Astrocyte of the spinal cord (primary cell): ENCODE data around the gene WDR54.
"Not testable (repeated sequence)": the region's sequence is repeated elsewhere in the genome, so short reads cannot be mapped to it uniquely, and the experiment has no call there.

Source experiments
- DNase-seq: peaks from one replicate; pipeline ENCODE4 v3.0.0; 2011; ENCODE audit warnings: low read depth, low spot score
- H3K4me3 ChIP-seq: 2 replicates; pipeline ENCODE4 v1.5.1; 2011; ENCODE audit warnings: low read depth, mild to moderate bottlenecking, low read length, moderate library complexity
- in situ Hi-C: cut with HindIII; loops from 2 replicates; pipeline ENCODE4 v1.10.0; 2017; ENCODE audit warnings: low sequenced_read_pairs
- TF ChIP-seq, protein P1 (sequence below): IDR thresholded peaks from 2 replicates; pipeline ENCODE4 v1.5.1; 2012; ENCODE audit warnings: low read depth, mild to moderate bottlenecking, low read length, inconsistent platforms

The WDR54 gene

DNA sequence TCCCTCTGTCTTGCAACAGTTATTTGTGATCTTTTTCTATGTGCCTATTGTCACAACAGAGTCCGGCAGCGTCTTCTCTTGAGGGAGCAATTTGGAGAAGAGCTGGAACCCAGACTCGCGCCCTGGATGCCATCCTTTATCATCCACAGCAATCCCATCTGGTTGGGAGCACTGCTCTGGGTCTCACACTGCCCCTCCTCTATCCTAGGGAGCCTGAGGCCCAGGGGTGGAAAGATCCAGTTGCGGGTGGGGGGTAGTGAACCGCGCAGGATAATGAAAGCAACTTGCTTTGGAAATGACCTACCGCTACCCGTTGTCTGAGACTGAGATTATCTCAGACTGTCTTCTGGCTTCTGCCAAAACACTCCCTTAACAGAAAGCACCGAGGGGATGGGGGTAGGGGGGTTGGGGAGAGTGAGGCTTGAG, 37.4 kb downstream of the WDR54 start:
- in situ Hi-C loops = no loop called here
- DNase-seq = no peak
- H3K4me3 ChIP-seq = peak overlapping the region; percentile 89
- TF ChIP-seq, protein P1, sequence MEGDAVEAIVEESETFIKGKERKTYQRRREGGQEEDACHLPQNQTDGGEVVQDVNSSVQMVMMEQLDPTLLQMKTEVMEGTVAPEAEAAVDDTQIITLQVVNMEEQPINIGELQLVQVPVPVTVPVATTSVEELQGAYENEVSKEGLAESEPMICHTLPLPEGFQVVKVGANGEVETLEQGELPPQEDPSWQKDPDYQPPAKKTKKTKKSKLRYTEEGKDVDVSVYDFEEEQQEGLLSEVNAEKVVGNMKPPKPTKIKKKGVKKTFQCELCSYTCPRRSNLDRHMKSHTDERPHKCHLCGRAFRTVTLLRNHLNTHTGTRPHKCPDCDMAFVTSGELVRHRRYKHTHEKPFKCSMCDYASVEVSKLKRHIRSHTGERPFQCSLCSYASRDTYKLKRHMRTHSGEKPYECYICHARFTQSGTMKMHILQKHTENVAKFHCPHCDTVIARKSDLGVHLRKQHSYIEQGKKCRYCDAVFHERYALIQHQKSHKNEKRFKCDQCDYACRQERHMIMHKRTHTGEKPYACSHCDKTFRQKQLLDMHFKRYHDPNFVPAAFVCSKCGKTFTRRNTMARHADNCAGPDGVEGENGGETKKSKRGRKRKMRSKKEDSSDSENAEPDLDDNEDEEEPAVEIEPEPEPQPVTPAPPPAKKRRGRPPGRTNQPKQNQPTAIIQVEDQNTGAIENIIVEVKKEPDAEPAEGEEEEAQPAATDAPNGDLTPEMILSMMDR = no peak

DNA sequence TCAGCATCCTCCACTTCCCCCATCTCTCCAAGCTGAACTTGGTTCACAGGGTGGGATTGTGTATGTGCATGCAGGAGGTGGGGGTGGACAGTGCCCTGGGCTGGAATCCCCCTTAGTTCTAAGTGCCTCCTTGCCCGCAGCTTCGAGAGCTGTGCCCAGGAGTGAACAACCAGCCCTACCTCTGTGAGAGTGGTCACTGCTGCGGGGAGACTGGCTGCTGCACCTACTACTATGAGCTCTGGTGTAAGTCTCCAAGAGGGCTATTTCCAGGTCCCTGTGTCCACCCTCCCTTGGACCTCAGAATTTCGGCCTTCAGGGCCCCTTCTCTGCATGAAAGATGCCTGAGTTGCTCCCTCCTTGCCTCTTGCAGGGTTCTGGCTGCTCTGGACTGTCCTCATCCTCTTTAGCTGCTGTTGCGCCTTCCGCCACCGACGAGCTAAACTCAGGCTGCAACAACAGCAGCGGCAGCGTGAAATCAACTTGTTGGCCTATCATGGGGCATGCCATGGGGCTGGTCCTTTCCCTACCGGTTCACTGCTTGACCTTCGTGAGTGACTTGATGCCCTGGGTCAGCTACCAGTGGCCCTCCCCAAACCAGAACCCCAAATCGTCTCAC, 38.1 kb downstream of the WDR54 start:
- peak overlapping the region; percentile 89 for H3K4me3 ChIP-seq
- in situ Hi-C loops, DNase-seq: not testable (repeated sequence)

DNA sequence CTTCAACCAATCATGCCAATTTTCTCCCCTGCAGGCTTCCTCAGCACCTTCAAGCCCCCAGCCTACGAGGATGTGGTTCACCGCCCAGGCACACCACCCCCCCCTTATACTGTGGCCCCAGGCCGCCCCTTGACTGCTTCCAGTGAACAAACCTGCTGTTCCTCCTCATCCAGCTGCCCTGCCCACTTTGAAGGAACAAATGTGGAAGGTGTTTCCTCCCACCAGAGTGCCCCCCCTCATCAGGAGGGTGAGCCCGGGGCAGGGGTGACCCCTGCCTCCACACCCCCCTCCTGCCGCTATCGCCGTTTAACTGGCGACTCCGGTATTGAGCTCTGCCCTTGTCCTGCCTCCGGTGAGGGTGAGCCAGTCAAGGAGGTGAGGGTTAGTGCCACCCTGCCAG, 38.7 kb downstream of the WDR54 start:
- H3K4me3 ChIP-seq, DNase-seq, in situ Hi-C loops: not testable (repeated sequence)

DNA sequence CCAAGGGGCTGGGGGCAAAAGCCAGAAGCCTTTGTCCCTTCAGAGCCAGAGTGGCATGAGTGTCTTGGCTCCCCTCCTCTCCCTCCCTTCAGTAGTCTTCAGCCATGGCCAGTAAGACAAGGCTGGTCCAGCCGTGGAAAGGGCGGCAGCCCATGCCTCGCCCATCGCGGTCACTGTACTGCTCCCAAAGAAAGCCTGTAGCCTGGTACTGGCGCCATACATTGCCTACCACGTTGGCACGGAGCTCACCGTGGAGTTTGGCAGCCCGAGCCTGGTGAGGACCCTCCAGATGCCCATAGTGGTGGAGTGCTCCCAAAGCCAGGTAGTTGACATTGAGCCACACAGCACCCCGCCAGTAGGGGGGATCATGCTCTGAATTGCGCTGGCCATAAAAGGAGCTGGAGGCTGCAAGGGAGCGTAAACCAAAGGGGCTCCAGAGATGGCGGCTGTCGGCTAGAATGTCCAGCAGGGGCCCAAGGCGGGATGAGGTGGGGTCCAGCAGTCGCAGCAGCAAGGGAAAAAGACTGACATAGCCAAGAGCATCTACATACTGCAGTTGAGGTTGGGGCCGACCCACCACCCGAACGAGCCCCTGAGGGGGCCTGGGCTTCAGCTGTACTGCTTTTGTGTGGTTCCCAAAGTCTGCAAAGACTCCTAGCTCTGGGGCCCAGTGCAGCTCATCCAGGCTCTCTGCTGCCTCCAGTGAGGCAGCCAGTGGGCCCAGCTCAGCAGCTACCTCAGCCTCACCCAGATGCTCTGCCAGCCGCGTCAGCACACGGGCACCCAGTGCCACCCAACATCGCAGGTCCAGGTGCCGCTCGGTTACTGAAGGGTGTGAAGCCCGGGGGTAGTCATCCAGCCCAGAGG, 39.9 kb downstream of the WDR54 start:
- DNase-seq = no peak
- TF ChIP-seq, protein P1 = no peak
- H3K4me3 ChIP-seq = no peak overlapping the region
- in situ Hi-C loops = no loop called here

DNA sequence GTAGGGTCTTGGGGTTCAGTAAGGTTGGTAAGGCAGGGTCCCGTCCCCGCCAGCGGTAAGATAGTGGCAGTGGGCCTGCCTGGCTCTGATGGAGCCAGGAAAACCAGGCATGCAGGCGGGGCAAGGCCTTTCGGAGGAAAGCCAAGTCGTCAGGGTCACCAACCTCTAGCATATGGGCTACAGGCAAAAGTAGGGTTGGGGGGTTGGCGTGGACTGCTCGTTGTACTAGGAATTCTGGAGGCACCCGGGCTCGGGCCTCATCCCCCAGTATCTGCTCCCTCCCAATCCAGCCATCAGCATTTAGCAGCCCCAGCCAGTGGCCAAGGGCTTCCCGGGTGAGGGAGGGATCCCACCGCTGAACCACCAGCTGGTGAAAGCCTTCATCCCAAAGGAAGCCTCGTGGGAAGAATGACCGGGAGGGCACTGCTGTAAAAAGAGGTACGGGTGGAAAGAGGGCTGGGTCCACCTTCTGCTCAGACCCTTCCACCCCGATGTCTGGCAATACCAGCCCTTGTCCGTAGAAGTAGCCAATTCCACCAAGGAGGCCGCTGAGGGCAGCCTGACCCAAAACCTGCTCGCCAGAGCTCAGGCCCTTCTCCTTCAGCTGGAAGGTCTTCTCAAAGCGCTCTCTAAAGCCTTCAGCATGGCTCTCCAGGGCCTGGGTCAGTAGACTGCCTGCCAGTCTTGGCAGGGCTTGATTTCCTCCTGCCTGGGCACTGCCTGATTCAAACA, 40.7 kb downstream of the WDR54 start:
- TF ChIP-seq, protein P1 = no peak

DNA sequence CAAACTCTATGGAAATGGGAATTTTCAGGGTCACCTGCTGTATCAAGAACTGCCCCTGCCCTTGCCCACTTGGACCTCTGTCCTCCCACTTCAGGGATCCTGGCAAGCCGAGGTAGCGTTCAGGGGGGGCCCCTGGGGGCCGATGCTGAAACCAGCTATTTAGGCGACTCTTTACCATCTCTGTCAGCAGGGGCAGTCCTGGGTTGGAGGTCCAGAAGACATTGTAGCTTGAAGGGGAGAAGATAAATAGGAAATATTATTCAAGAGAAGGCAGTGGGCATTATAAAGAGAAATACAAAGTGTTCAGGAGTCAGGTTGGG, 41.2 kb downstream of the WDR54 start:
- in situ Hi-C loops = no loop called here
- TF ChIP-seq, protein P1 = no peak
- no peak for DNase-seq
- no peak overlapping the region for H3K4me3 ChIP-seq

More for the DNA sequence above, 40.7 kb downstream of the WDR54 start:
- no peak for DNase-seq
- in situ Hi-C loops = no loop called here
- H3K4me3 ChIP-seq = no peak overlapping the region

DNA sequence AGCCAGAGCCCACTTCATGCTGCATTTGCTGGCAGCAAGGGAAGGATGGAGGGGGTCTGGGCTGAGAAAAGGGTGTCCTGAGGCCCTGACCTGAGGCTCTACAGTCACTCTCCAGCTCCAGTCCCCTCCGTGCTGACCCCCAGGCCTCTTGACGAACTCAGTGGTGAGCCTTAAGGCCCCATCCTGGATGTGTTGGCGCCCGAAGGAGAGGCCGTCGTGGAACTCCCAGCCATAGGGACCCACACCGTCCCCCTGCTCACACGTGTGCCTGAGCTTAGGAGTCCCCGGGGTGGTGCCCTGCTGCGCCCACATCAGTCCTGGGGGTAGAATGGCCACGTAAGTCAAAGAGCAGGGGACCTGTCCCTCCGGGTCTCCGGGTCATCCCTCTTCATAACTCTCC, 42.9 kb downstream of the WDR54 start:
- in situ Hi-C loops = no loop called here
- no peak for DNase-seq
- TF ChIP-seq, protein P1 = no peak
- peak overlapping the region; percentile 84 for H3K4me3 ChIP-seq

DNA sequence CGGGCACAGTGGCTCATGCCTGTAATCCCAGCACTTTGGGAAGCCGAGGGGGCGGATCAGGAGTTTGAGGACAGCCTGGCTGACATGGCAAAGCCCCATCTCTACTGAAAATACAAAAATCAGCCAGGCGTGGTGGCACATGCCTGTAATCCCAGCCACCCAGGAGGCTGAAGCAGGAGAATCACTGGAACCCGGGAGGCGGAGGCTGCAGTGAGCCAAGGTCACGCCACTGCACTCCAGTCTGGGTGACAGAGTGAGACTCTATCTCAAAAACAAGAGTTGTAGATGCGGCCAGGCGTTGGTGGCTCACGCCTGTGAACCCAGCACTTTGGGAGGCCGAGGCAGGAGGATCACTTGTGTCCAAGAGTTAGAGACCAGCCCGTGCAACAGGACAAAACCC, 49.2 kb downstream of the WDR54 start:
- DNase-seq, H3K4me3 ChIP-seq, in situ Hi-C loops: not testable (repeated sequence)
